ENCODE data around the gene ZNF385D.

- TF ChIP-seq CTCF (IDR thresholded peaks at IDR 0.05; ENCODE audit: low read depth, low read length, missing input control) (no peak), TAF1 (conservative IDR thresholded peaks at IDR 0.05) (no peak), REST (IDR thresholded peaks at IDR 0.05) (no peak), FOXA1 (IDR thresholded peaks at IDR 0.05) (no peak), JUND (IDR thresholded peaks at IDR 0.05) (no peak)
Observed at GRCh38 chr3:21778715-21779114, 27.7 kb upstream of the ZNF385D start.

Data from liver (tissue), 3 donors.